Caco-2 (cell line): ENCODE measurements around the gene EIF3D. TPM values are rescaled to one million over a fixed set of nuclear protein-coding genes. Genes with fewer than 3 reads are reported as not detected.

Experiments used
- BruUV-seq: library from RNA; stranded (reverse); fragments of 400-500 nt; replicated peaks from 2 replicates; lab custom pipeline; 2021; lab: Mats Ljungman, UMichigan
- CTCF ChIA-PET: fragments of 300-600 bp; sonication (Branson Sonifier 250); formaldehyde crosslinking; loops from one replicate; lab custom pipeline; 2022; ENCODE audit warnings: antibody characterized with exemption; lab: Charles Lee
- POLR2A ChIA-PET: fragments of 300-600 bp; sonication (Branson Sonifier 250); formaldehyde crosslinking; loops from one replicate; lab custom pipeline; 2022; ENCODE audit warnings: antibody characterized with exemption; lab: Charles Lee
- DNase-seq, 2 experiments: peaks; one replicate each; pipeline versions ENCODE4 v3.0.0 to v3.0.0-alpha.2; 2020 to 2022
- H3K27me3 ChIP-seq: replicated peaks from 2 replicates; pipeline ENCODE4 v1.6.0; 2011; ENCODE audit warnings: low read length; ENCODE audit not compliant: control insufficient read depth, insufficient read depth
- H3K36me3 ChIP-seq: 2 replicates; pipeline ENCODE4 v1.5.1; 2011; ENCODE audit warnings: low read length; ENCODE audit not compliant: control insufficient read depth, insufficient read depth
- H3K4me1 ChIP-seq: fragments of 250-450 bp; sonication (Bioruptor Pico); 2 replicates; pipeline ENCODE4 v1.5.1; 2020; ENCODE audit warnings: mild to moderate bottlenecking
- H3K4me3 ChIP-seq: 2 replicates; pipeline ENCODE4 v1.5.1; 2011; ENCODE audit warnings: low read depth, mild to moderate bottlenecking, control low read depth, low read length
- H3K9me3 ChIP-seq: fragments of 250-450 bp; sonication (Bioruptor Pico); 2 replicates; pipeline ENCODE4 v1.5.1; 2020; ENCODE audit warnings: mild to moderate bottlenecking, moderate library complexity
- H3K27ac Mint-ChIP-seq: one replicate; pipeline ENCODE4 v1.8.0; 2022; ENCODE audit warnings: mixed read lengths; ENCODE audit not compliant: unreplicated experiment
- H3K27me3 Mint-ChIP-seq: one replicate; pipeline ENCODE4 v1.8.0; 2022; ENCODE audit warnings: mixed read lengths; ENCODE audit not compliant: insufficient read depth, unreplicated experiment
- H3K36me3 Mint-ChIP-seq: one replicate; pipeline ENCODE4 v1.8.0; 2022; ENCODE audit warnings: mild to moderate bottlenecking, mixed read lengths; ENCODE audit not compliant: insufficient read depth, unreplicated experiment
- H3K4me1 Mint-ChIP-seq: one replicate; pipeline ENCODE4 v1.8.0; 2022; ENCODE audit warnings: low read depth, mixed read lengths; ENCODE audit not compliant: unreplicated experiment
- H3K4me3 Mint-ChIP-seq: one replicate; pipeline ENCODE4 v1.8.0; 2022; ENCODE audit warnings: mild to moderate bottlenecking, moderate library complexity, mixed read lengths; ENCODE audit not compliant: unreplicated experiment
- H3K9me3 Mint-ChIP-seq: one replicate; pipeline ENCODE4 v1.8.0; 2022; ENCODE audit warnings: mixed read lengths; ENCODE audit not compliant: unreplicated experiment
- intact Hi-C: fragments of 100-400 bp; cut with micrococcal nuclease; formaldehyde crosslinking; loops from one replicate; pipeline ENCODE4 v1.10.0; 2022; ENCODE audit not compliant: unreplicated experiment
- total RNA-seq: library from RNA; stranded (reverse); gene quantifications from 2 replicates; pipeline ENCODE4 v1.2.3, GENCODE V29; 2022
- TF ChIP-seq, protein P1 (sequence below), 2 experiments: fragments of 200-600 bp in 1 of 2; IDR thresholded peaks; 1 replicate in 1 of 2; 2 replicates in 1 of 2; pipeline versions ENCODE4 v1.5.1 to v1.8.0; 2011 to 2022; ENCODE audit warnings: antibody characterized with exemption in 1 of 2, control low read depth in 1 of 2, inconsistent platforms in 1 of 2, low read depth in 1 of 2, low read length in 1 of 2, mild to moderate bottlenecking in 1 of 2, moderate library complexity in 1 of 2; ENCODE audit not compliant: insufficient read depth in 1 of 2, severe bottlenecking in 1 of 2, unreplicated experiment in 1 of 2

The EIF3D gene
- total RNA-seq, 1 experiment from 2014 or later: 250 TPM

DNA sequence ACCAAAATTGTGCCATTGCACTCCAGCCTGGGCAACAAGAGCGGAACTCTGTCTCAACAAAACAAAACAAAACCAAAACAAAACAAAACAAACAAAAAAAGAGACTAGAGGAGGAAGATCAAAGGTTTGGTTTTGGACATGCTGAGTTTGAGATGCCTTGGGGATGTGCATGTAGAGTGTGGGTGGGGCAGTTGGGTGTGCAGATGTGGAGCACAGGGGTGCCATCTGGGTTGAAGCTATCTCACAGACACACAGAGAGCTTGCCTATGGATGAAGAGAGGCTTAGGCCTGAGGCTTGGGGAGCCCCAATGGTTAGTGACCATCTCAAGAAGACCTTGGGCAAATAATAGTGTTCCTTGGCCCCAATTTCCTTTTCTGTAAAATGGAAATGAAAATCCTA, 45.8 kb upstream of the EIF3D start:
- Mint-ChIP-seq H3K36me3 (peaks cover 5% of the 10 kb centered on the region), H3K4me3 (no peak overlapping the region), H3K27ac (no peak overlapping the region), H3K27me3 (peaks cover 8% of the 10 kb centered on the region), H3K9me3 (no peaks in the 10 kb centered on the region), H3K4me1 (no peaks in the 10 kb centered on the region)
- no TSS peak for BruUV-seq
- ChIA-PET POLR2A (no interaction called here), CTCF (no interaction called here)
- Histone ChIP-seq H3K9me3 (no peaks in the 10 kb centered on the region), H3K36me3 (no peaks in the 10 kb centered on the region), H3K4me1 (no peaks in the 10 kb centered on the region), H3K27me3 (no peaks in the 10 kb centered on the region; the same call in 1 of the 2 replicates), H3K4me3 (no peak overlapping the region)
- DNase-seq: no peak
- TF ChIP-seq, protein P1, sequence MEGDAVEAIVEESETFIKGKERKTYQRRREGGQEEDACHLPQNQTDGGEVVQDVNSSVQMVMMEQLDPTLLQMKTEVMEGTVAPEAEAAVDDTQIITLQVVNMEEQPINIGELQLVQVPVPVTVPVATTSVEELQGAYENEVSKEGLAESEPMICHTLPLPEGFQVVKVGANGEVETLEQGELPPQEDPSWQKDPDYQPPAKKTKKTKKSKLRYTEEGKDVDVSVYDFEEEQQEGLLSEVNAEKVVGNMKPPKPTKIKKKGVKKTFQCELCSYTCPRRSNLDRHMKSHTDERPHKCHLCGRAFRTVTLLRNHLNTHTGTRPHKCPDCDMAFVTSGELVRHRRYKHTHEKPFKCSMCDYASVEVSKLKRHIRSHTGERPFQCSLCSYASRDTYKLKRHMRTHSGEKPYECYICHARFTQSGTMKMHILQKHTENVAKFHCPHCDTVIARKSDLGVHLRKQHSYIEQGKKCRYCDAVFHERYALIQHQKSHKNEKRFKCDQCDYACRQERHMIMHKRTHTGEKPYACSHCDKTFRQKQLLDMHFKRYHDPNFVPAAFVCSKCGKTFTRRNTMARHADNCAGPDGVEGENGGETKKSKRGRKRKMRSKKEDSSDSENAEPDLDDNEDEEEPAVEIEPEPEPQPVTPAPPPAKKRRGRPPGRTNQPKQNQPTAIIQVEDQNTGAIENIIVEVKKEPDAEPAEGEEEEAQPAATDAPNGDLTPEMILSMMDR (IDR thresholded peaks at IDR 0.05; ENCODE audit: insufficient read depth in 1 of 2, low read depth in 1 of 2, low read length in 1 of 2, severe bottlenecking in 1 of 2, unreplicated experiment in 1 of 2): no peak
- intact Hi-C loops: no loop called here

DNA sequence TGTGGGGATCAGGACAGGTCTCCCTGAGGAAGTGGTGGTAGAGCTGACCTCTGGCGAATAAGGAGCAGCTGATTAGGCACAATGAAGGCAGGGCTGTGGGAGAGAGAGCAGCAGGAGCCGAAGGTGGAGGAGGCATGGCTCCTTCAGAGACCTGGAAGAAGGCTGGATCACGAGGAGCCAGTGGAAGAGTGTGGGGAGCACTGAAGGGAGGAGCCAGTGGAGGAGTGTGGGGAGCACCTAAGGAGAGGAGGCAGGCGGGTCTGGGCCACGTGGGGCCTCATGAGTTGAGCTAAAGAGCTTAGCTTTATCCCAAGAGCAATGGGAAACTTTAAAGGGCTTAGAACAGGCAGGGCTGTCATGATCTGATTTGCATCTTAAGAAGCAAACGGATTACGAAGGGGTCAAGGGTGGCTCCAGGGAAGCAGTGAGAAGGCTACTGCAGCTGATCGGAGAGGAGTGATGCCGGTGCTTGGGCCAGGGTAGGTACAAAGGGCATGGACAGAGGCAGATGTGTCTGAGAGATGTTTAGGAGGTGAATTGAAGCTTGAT, 44.9 kb upstream of the EIF3D start:
- H3K27me3 ChIP-seq: no peaks in the 10 kb centered on the region; the same call in 1 of the 2 replicates
- ChIA-PET CTCF (no interaction called here), POLR2A (no interaction called here)
- Mint-ChIP-seq H3K4me1 (no peaks in the 10 kb centered on the region), H3K27me3 (peaks cover 5% of the 10 kb centered on the region), H3K36me3 (peaks cover 5% of the 10 kb centered on the region), H3K9me3 (no peaks in the 10 kb centered on the region), H3K4me3 (no peak overlapping the region), H3K27ac (no peak overlapping the region)
- no peak for DNase-seq
- no peaks in the 10 kb centered on the region for H3K4me1 ChIP-seq
- no peaks in the 10 kb centered on the region for H3K9me3 ChIP-seq
- H3K36me3 ChIP-seq: no peaks in the 10 kb centered on the region
- H3K4me3 ChIP-seq: no peak overlapping the region
- no TSS peak for BruUV-seq
- intact Hi-C loops: no loop called here
- TF ChIP-seq, protein P1 (IDR thresholded peaks at IDR 0.05; ENCODE audit: insufficient read depth in 1 of 2, low read depth in 1 of 2, low read length in 1 of 2, severe bottlenecking in 1 of 2, unreplicated experiment in 1 of 2): no peak

DNA sequence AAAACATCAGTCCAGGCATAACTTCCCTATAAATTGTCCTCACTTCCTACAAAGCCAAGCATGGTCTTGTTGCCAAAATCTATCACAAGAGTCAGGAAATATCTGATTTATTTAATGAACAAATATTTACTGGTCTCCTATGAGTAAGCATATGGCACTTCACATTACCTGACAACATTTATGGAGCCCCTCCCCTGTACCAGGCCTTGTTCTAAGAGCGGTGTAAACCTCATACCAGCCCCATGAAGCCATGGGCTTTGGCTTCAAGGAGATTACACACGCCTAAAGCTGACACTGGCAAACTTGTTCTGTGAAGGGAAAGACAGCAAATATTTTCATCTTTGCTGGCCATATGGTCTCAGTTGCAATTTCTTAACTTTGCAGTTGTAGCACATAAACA, 43.0 kb upstream of the EIF3D start:
- no peaks in the 10 kb centered on the region for H3K4me1 ChIP-seq
- Mint-ChIP-seq H3K27me3 (peaks cover 5% of the 10 kb centered on the region), H3K9me3 (no peaks in the 10 kb centered on the region), H3K36me3 (peaks cover 5% of the 10 kb centered on the region), H3K27ac (no peak overlapping the region), H3K4me3 (no peak overlapping the region), H3K4me1 (no peaks in the 10 kb centered on the region)
- no TSS peak for BruUV-seq
- H3K4me3 ChIP-seq: no peak overlapping the region
- ChIA-PET POLR2A (no interaction called here), CTCF (no interaction called here)
- TF ChIP-seq, protein P1 (IDR thresholded peaks at IDR 0.05; ENCODE audit: insufficient read depth in 1 of 2, low read depth in 1 of 2, low read length in 1 of 2, severe bottlenecking in 1 of 2, unreplicated experiment in 1 of 2): no peak
- DNase-seq: no peak
- intact Hi-C loops: no loop called here
- no peaks in the 10 kb centered on the region for H3K9me3 ChIP-seq
- no peaks in the 10 kb centered on the region; the same call in 1 of the 2 replicates for H3K27me3 ChIP-seq
- H3K36me3 ChIP-seq: no peaks in the 10 kb centered on the region
